ENCODE data around the gene SHQ1.

DNA sequence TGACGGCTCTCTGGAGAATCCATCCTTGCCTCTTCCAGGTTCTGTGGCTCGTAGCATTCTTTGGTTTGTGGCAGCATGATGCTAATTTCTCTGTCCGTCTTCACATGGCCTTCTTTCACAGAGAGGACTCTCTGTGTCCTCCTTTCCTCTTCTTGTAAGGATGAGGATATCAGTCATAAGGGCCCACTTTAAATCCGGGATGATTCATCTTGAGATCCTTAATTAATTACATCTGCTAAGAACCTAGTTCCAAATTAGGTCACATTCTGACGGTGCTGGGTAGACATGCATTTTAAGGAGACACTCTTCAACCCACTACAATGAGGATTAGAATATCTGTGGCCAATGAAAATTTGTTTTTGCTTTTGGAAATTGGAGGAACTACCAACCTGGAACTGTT, 23.9 kb upstream of the SHQ1 start:
- TF ChIP-seq EZH2 (IDR thresholded peaks at IDR 0.05) (no peak), POLR2AphosphoS5 (IDR thresholded peaks at IDR 0.05; ENCODE audit: borderline replicate concordance, low read depth, low read length) (no peak)

All from SK-N-MC (cell line).